Stomach (tissue), 4 donors: ENCODE data around the gene JPH2.

ENCODE experiments used
- CTCF ChIP-seq, 7 experiments: fragments of 450-650 bp in 4 of 7; fragments of 200-600 bp in 3 of 7; sonication (generic) in 3 of 7; IDR thresholded peaks; one replicate each; pipeline ENCODE4 v1.5.1; 2016 to 2019; ENCODE audit warnings: antibody characterized with exemption in 7 of 7, control low read depth in 2 of 7, mild to moderate bottlenecking in 1 of 7
- POLR2A ChIP-seq, 4 donors: fragments of 450-650 bp; IDR thresholded peaks; one replicate each; pipeline ENCODE4 v1.6.1; 2016; ENCODE audit warnings: antibody characterized with exemption in 4 of 4, control low read depth in 2 of 4, mild to moderate bottlenecking in 1 of 4, moderate library complexity in 1 of 4

DNA sequence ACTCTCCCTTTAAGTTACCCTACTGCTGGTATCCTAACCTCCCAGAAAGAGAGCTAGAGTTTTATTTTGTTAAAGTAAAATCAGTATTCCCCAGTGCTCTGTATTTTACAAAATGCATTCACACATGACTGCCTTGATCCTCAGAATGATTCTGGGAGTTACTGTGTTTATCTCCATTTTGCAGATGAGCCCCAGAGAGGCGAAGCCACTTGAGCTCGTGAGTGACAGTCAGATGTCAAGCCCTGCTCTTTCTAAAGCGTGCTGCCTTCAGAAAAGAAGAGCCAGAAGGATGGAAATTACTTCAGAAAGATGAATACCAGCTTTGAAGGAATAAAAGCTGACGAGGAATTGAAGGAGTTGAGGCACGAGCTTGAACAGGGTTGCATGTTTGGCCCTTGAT lies 37.6 kb upstream of the JPH2 start:
- TF ChIP-seq CTCF (IDR thresholded peaks at IDR 0.05) (no peak), POLR2A (IDR thresholded peaks at IDR 0.05) (no peak)
